LNCAP (cell line): Measurements from ENCODE around the gene C6orf118.

ENCODE experiments used
- CTCF ChIP-seq: fragments of 450-650 bp; IDR thresholded peaks from 2 replicates; pipeline ENCODE4 v1.5.1; 2017; ENCODE audit warnings: mild to moderate bottlenecking

The C6orf118 gene

GRCh38 chr6:165306955-165307354 lies 2.5 kb downstream of the C6orf118 start:
- TF ChIP-seq CTCF, result no peak

- TF ChIP-seq CTCF, result no peak
Observed at GRCh38 chr6:165301372-165302246, 7.8 kb downstream of the C6orf118 start.

GRCh38 chr6:165300422-165300936 lies 8.9 kb downstream of the C6orf118 start:
- no peak for TF ChIP-seq CTCF

- no peak for TF ChIP-seq CTCF
Observed at GRCh38 chr6:165298875-165299274, 10.5 kb downstream of the C6orf118 start.

- no peak for TF ChIP-seq CTCF
Observed at GRCh38 chr6:165298402-165298801, 11.0 kb downstream of the C6orf118 start.

GRCh38 chr6:165292657-165293056 lies 16.7 kb downstream of the C6orf118 start:
- no peak for TF ChIP-seq CTCF

GRCh38 chr6:165274611-165275010 lies 34.8 kb downstream of the C6orf118 start:
- no peak for TF ChIP-seq CTCF
